ENCODE measurements around the gene AKAP13. TPM values are rescaled to one million over a fixed set of nuclear protein-coding genes. Genes with fewer than 3 reads are reported as not detected.

AKAP13 gene
- total and polyA plus RNA-seq, 2 of the 8 experiments (the other 6 are each of a cell fraction or from before 2014, with no cell fraction given): 14.0 to 46.2 TPM

GRCh38 chr15:85620690-85621049 is 240.3 kb downstream of the AKAP13 start:
- H3K23me2 ChIP-seq (ENCODE audit: low read depth, low read length): no peaks in the 10 kb centered on the region
- no peak overlapping the region for H2AFZ ChIP-seq (ENCODE audit: low read length)
- H3K79me1 ChIP-seq (ENCODE audit: low read depth, low read length): no peaks in the 10 kb centered on the region; the same call in none of the 2 replicates
- H3K9me3 ChIP-seq (ENCODE audit: insufficient read depth in 2 of 2, low read depth in 1 of 2, low read length in 1 of 2): no peaks in the 10 kb centered on the region
- no peak overlapping the region for H3K27ac ChIP-seq (ENCODE audit: low read depth, low read length)
- no peak overlapping the region for H3K18ac ChIP-seq (ENCODE audit: extremely low read depth, low read length)
- no peak overlapping the region for H2BK12ac ChIP-seq (ENCODE audit: low read depth, low read length)
- H3K14ac ChIP-seq (ENCODE audit: insufficient read length): no peak overlapping the region
- ChIA-PET POLR2A (ENCODE audit: partially characterized antibody) (no interaction called here), CTCF (ENCODE audit: partially characterized antibody) (no interaction called here)
- H2BK15ac ChIP-seq (ENCODE audit: low read length): no peak overlapping the region
- H2AK5ac ChIP-seq (ENCODE audit: low read depth, low read length): no peak overlapping the region
- H3K4me1 ChIP-seq (replicated peaks in 1 of 4; ENCODE audit: control insufficient read depth in 3 of 4, insufficient read depth in 4 of 4, low read length in 3 of 4): peaks cover 7 to 17% (median 8%) of the 10 kb centered on the region in 4 experiments; a peak in 6 of 7 replicates
- no peak overlapping the region for H4K8ac ChIP-seq (ENCODE audit: extremely low read depth, insufficient read depth, low read length)
- no peaks in the 10 kb centered on the region for H3K79me2 ChIP-seq (ENCODE audit: control insufficient read depth in 1 of 2, insufficient read depth in 2 of 2, low read length in 2 of 2)
- H4K5ac ChIP-seq (ENCODE audit: insufficient read length, low read depth, low read length): no peak overlapping the region
- no peaks in the 10 kb centered on the region for H3K27me3 ChIP-seq (replicated peaks in 1 of 4; ENCODE audit: control insufficient read depth in 3 of 4, extremely low read depth in 1 of 4, insufficient read depth in 3 of 4, low read length in 3 of 4)
- H2BK5ac ChIP-seq (ENCODE audit: low read depth, low read length): no peak overlapping the region
- H3K36me3 ChIP-seq (ENCODE audit: control insufficient read depth in 2 of 4, insufficient read depth in 4 of 4, low read length in 3 of 4): no peaks in the 10 kb centered on the region
- no peak overlapping the region for H3K9ac ChIP-seq (replicated peaks in 1 of 4; ENCODE audit: extremely low read depth in 1 of 4, low read depth in 3 of 4, low read length in 3 of 4)
- WGBS, 2 experiments (ENCODE audit: extremely low coverage in 1 of 2, insufficient coverage in 1 of 2, insufficient read length in 1 of 2, insufficient replicate concordance in 2 of 2, low coverage in 1 of 2, low lambda C conversion rate in 2 of 2, missing lambda C conversion rate in 1 of 2): 82% methylated on average over 3 of the region's 3 CpGs; no CpG with 5 or more reads in 1 of the 2 experiments
- peak overlapping the region; percentile 19 for H3K4ac ChIP-seq (replicated peaks; ENCODE audit: insufficient read length, low read depth, low read length)
- no peak for FAIRE-seq
- H3K4me3 ChIP-seq (ENCODE audit: extremely low read depth in 1 of 4, insufficient read depth in 2 of 4, low read depth in 3 of 4, low read length in 4 of 4): no peak overlapping the region
- H4K20me1 ChIP-seq (replicated peaks in 1 of 2; ENCODE audit: control insufficient read depth in 1 of 2, insufficient read depth in 2 of 2, low read length in 2 of 2): peaks cover 0 to 2% of the 10 kb centered on the region in 2 experiments
- no peak overlapping the region for H4K91ac ChIP-seq (replicated peaks; ENCODE audit: insufficient read length, low read length)
- no peak overlapping the region for H3K56ac ChIP-seq (replicated peaks; ENCODE audit: insufficient read length, low read depth, low read length)
- H3K23ac ChIP-seq (ENCODE audit: insufficient read length): no peak overlapping the region
- H2BK120ac ChIP-seq (replicated peaks; ENCODE audit: low read depth, low read length): no peak overlapping the region
- no peak for DNase-seq (ENCODE audit: low read depth in 1 of 2, low spot score in 2 of 2)
- H3K4me2 ChIP-seq (ENCODE audit: insufficient read depth in 1 of 2, low read depth in 2 of 2, low read length in 2 of 2): no peak overlapping the region
- no peak overlapping the region for H2BK20ac ChIP-seq (ENCODE audit: low read length)
- TF ChIP-seq HDAC2 (IDR thresholded peaks at IDR 0.05; ENCODE audit: borderline replicate concordance in 1 of 2, low read depth in 2 of 2, low read length in 2 of 2): no peak
- TF ChIP-seq SIN3A (conservative IDR thresholded peaks at IDR 0.05 in 1 of 2, IDR thresholded peaks at IDR 0.05 in 1 of 2; ENCODE audit: low read depth in 1 of 2, low read length in 2 of 2): no peak
- no peak for TF ChIP-seq E2F6 (IDR thresholded peaks at IDR 0.05)
- no peak for TF ChIP-seq POLR2A (IDR thresholded peaks at IDR 0.05; ENCODE audit: control extremely low read depth in 1 of 2, low read depth in 2 of 2, low read length in 2 of 2)
- no peak for TF ChIP-seq CBX8 (IDR thresholded peaks at IDR 0.05; ENCODE audit: borderline replicate concordance, low read depth, low read length)
- TF ChIP-seq SRF (IDR thresholded peaks at IDR 0.05; ENCODE audit: low read depth, low read length): no peak
- TF ChIP-seq EP300 (IDR thresholded peaks at IDR 0.05; ENCODE audit: borderline replicate concordance in 1 of 2, low read depth in 2 of 2, low read length in 2 of 2): no peak
- TF ChIP-seq SAP30 (IDR thresholded peaks at IDR 0.05; ENCODE audit: insufficient read depth, insufficient replicate concordance, low read length): no peak
- TF ChIP-seq ZNF274 (IDR thresholded peaks at IDR 0.05; ENCODE audit: borderline replicate concordance, extremely low read depth, low read length): no peak
- TF ChIP-seq CREB1 (IDR thresholded peaks at IDR 0.05): no peak
- no peak for TF ChIP-seq TEAD4 (IDR thresholded peaks at IDR 0.05; ENCODE audit: low read depth, low read length)
- no peak for TF ChIP-seq GTF2F1 (IDR thresholded peaks at IDR 0.05; ENCODE audit: borderline replicate concordance, low read depth, low read length)
- TF ChIP-seq NRF1 (IDR thresholded peaks at IDR 0.05; ENCODE audit: low read depth, low read length): no peak
- no peak for TF ChIP-seq JUN (IDR thresholded peaks at IDR 0.05; ENCODE audit: low read depth, low read length)

Data from H1 (cell line).